GM12878 (cell line): Measurements from ENCODE around the gene GPR107. TPM values are rescaled to one million over a fixed set of nuclear protein-coding genes. Genes with fewer than 3 reads are reported as not detected.

Experiments used
- ATAC-seq: fragments of 200-7000 bp; cut with Tn5 transposase; 3 replicates; pipeline ENCODE4 v1.9.1; 2020; ENCODE audit warnings: mild to moderate bottlenecking, moderate library complexity
- BruUV-seq: library from RNA; stranded (reverse); fragments of 400-500 nt; replicated peaks from 2 replicates; lab custom pipeline; 2021; lab: Mats Ljungman, UMichigan
- CTCF ChIA-PET: fragments of 300-600 bp; sonication (Branson Sonifier 250); formaldehyde crosslinking; extraction: SDS; loops from one replicate; lab custom pipeline; 2021; ENCODE audit warnings: inconsistent platforms; lab: Yijun Ruan, JAX
- POLR2A ChIA-PET: fragments of 350-600 bp; formaldehyde crosslinking; extraction: SDS; loops from one replicate; lab custom pipeline; 2021; ENCODE audit warnings: inconsistent platforms; lab: Charles Lee
- RAD21 ChIA-PET: fragments of 300-600 bp; sonication (Branson Sonifier 250); formaldehyde crosslinking; loops from one replicate; lab custom pipeline; 2023; ENCODE audit warnings: antibody characterized with exemption; ENCODE audit not compliant: unreplicated experiment; lab: Charles Lee
- SMC1A ChIA-PET: fragments of 300-600 bp; sonication (Branson Sonifier 250); formaldehyde crosslinking; loops from one replicate; lab custom pipeline; 2023; ENCODE audit not compliant: unreplicated experiment, uncharacterized antibody; lab: Charles Lee
- DNase-seq: peaks from one replicate; pipeline ENCODE4 v3.0.0-alpha.2; 2011; ENCODE audit warnings: low read depth, low spot score
- FAIRE-seq: peaks from 3 replicates; lab custom pipeline; 2011; peaks lifted over from hg19 to GRCh38; lab: Jason Lieb, UNC
- H2AFZ ChIP-seq: 2 replicates; pipeline ENCODE4 v1.6.0; 2011; ENCODE audit warnings: low read depth, low read length, control low read depth; ENCODE audit not compliant: control insufficient read depth
- H3K27ac ChIP-seq: 2 replicates; pipeline ENCODE4 v1.5.1; 2011; ENCODE audit warnings: control low read depth; ENCODE audit not compliant: control insufficient read depth, insufficient read depth
- H3K27me3 ChIP-seq, 2 experiments: replicated peaks in 1 of 2; 2 replicates each; pipeline versions ENCODE4 v1.6.0 to v1.6.1; 2011; ENCODE audit warnings: low read length in 1 of 2; ENCODE audit not compliant: control insufficient read depth in 2 of 2, insufficient read depth in 2 of 2
- H3K36me3 ChIP-seq, 2 experiments: 2 replicates each; pipeline ENCODE4 v1.5.1; 2011; ENCODE audit warnings: low read length in 1 of 2; ENCODE audit not compliant: control insufficient read depth in 2 of 2, insufficient read depth in 2 of 2
- H3K4me1 ChIP-seq: 2 replicates; pipeline ENCODE4 v1.6.1; 2011; ENCODE audit warnings: mild to moderate bottlenecking, low read length, moderate library complexity, mixed read lengths; ENCODE audit not compliant: control insufficient read depth, insufficient read depth
- H3K4me2 ChIP-seq: 2 replicates; pipeline ENCODE4 v1.6.0; 2011; ENCODE audit warnings: control low read depth; ENCODE audit not compliant: control insufficient read depth, insufficient read depth
- H3K4me3 ChIP-seq: fragments of 200-600 bp; sonication (generic); 2 replicates; pipeline ENCODE4 v1.5.1; 2016
- H3K79me2 ChIP-seq: 2 replicates; pipeline ENCODE4 v1.6.0; 2011; ENCODE audit warnings: low read length; ENCODE audit not compliant: control insufficient read depth, insufficient read depth
- H3K9ac ChIP-seq: 2 replicates; pipeline ENCODE4 v1.8.0; 2011; ENCODE audit warnings: low read length, control low read depth, mixed read lengths; ENCODE audit not compliant: control insufficient read depth, insufficient read depth
- H3K9me3 ChIP-seq: replicated peaks from 3 replicates; pipeline ENCODE4 v1.5.1; 2011; ENCODE audit warnings: mild to moderate bottlenecking, low read length; ENCODE audit not compliant: control insufficient read depth, insufficient read depth
- H4K20me1 ChIP-seq: 2 replicates; pipeline ENCODE4 v1.6.0; 2011; ENCODE audit not compliant: control insufficient read depth, insufficient read depth
- ATF7 ChIP-seq: fragments of 450-650 bp; IDR thresholded peaks from 2 replicates; pipeline ENCODE4 v1.6.1; 2016; ENCODE audit warnings: low read depth, mild to moderate bottlenecking
- E2F8 ChIP-seq: fragments of 450-650 bp; IDR thresholded peaks from 2 replicates; pipeline ENCODE4 v1.6.1; 2018; ENCODE audit warnings: mild to moderate bottlenecking, low read depth, moderate library complexity; ENCODE audit not compliant: partially characterized antibody
- IRF4 ChIP-seq: IDR thresholded peaks from 2 replicates; pipeline ENCODE4 v1.6.1; 2011; ENCODE audit warnings: low read depth, low read length
- NFXL1 ChIP-seq: fragments of 450-650 bp; IDR thresholded peaks from 2 replicates; pipeline ENCODE4 v1.6.1; 2017; ENCODE audit warnings: antibody characterized with exemption, mild to moderate bottlenecking, borderline replicate concordance
- NFYB ChIP-seq: IDR thresholded peaks from 2 replicates; pipeline ENCODE4 v1.6.1; 2011; ENCODE audit warnings: low read depth, mild to moderate bottlenecking, low read length, improper control_type of control experiment, moderate library complexity; ENCODE audit not compliant: insufficient read depth
- PBX3 ChIP-seq: IDR thresholded peaks from 2 replicates; pipeline ENCODE4 v1.6.1; 2011; ENCODE audit warnings: mild to moderate bottlenecking, low read depth, low read length, moderate library complexity; ENCODE audit not compliant: insufficient replicate concordance
- RAD51 ChIP-seq: fragments of 450-650 bp; IDR thresholded peaks from 2 replicates; pipeline ENCODE4 v1.6.1; 2016; ENCODE audit warnings: moderate library complexity, mild to moderate bottlenecking, inconsistent platforms
- REST ChIP-seq: IDR thresholded peaks from 2 replicates; pipeline ENCODE4 v1.6.1; 2012; ENCODE audit warnings: mild to moderate bottlenecking, low read depth, low read length
- ZBTB33 ChIP-seq: fragments of 450-650 bp; IDR thresholded peaks from 2 replicates; pipeline ENCODE4 v1.6.1; 2017; ENCODE audit warnings: mild to moderate bottlenecking
- ZNF24 ChIP-seq: fragments of 450-650 bp; IDR thresholded peaks from 2 replicates; pipeline ENCODE4 v1.6.1; 2017; ENCODE audit warnings: antibody characterized with exemption, mild to moderate bottlenecking
- WGBS: methylation state at CpG from one replicate; pipeline ENCODE4 v1.1.6; 2016; ENCODE audit warnings: low lambda C conversion rate; ENCODE audit not compliant: insufficient replicate concordance, insufficient coverage; ENCODE audit errors: missing lambda C conversion rate; 5-methylcytosine and 5-hydroxymethylcytosine counted together
- in situ Hi-C: fragments of 300-500 bp; cut with MboI; formaldehyde crosslinking; loops from 9 replicates; pipeline ENCODE4 v1.14.3; 2018; ENCODE audit warnings: mixed read lengths
- intact Hi-C: fragments of 100-400 bp; cut with micrococcal nuclease; formaldehyde crosslinking; loops from one replicate; pipeline ENCODE4 v1.14.2; 2022; ENCODE audit not compliant: unreplicated experiment
- polyA plus RNA-seq, 11 experiments: library from polyadenylated mRNA; depleted of rRNA in 4 of 11; unstranded in 6 of 11; stranded (reverse) in 5 of 11; fragments of >200 nt; fragmentation: Nextera tagmentation in 4 of 11; fragmentation: Illumina TruSeq in 1 of 11; extraction: Ambion mirVana in 4 of 11; extraction: Trizol in 1 of 11; gene quantifications; 1 replicate in 1 of 11; 2 replicates in 10 of 11; pipeline versions ENCODE4 v1.2.1 to v1.2.3, GENCODE V29; 2011 to 2016; ENCODE audit warnings: inconsistent platforms in 2 of 11, missing spikeins in 2 of 11, low read depth in 1 of 11
- total RNA-seq, 4 experiments: library from RNA; depleted of rRNA in 3 of 4; stranded (reverse); fragments of >200 nt in 3 of 4; fragmentation: Illumina TruSeq in 1 of 4; extraction: Trizol in 1 of 4; gene quantifications; 2 replicates each; pipeline versions ENCODE4 v1.2.1 to v1.2.3, GENCODE V29; 2013 to 2021

GPR107 gene
- total and polyA plus RNA-seq, 10 of the 15 experiments (the other 5 are each of a cell fraction or from before 2014, with no cell fraction given): 2.7 to 21.4 (median 10.6) TPM

GRCh38 chr9:130117816-130118632 lies 64.3 kb downstream of the GPR107 start:
- SMC1A ChIA-PET: no interaction called here
- Histone ChIP-seq H3K4me1 (peaks cover 8% of the 10 kb centered on the region), H3K4me3 (no peak overlapping the region), H3K4me2 (no peak overlapping the region), H2AFZ (no peak overlapping the region), H3K9ac (no peak overlapping the region), H3K79me2 (no peaks in the 10 kb centered on the region), H3K9me3 (no peaks in the 10 kb centered on the region), H3K27ac (no peak overlapping the region), H4K20me1 (no peaks in the 10 kb centered on the region), H3K36me3 (peaks cover 1 to 3% of the 10 kb centered on the region in 2 experiments), H3K27me3 (no peaks in the 10 kb centered on the region)
- no TSS peak for BruUV-seq
- POLR2A ChIA-PET: no interaction called here
- no peak for ATAC-seq
- intact Hi-C loops (no loop called here), in situ Hi-C loops (no loop called here)
- CTCF ChIA-PET: interaction anchor here (0.5 to 1.5 kb wide), 2 partner anchors 10 to 204 kb away, joined by 3 to 6 read pairs; no protein-coding TSS in a partner anchor
- FAIRE-seq: no peak
- RAD21 ChIA-PET: no interaction called here
- DNase-seq: no peak
- 68% methylated on average over 11 of the region's 11 CpGs for WGBS
- TF ChIP-seq E2F8 (no peak), REST (no peak), NFYB (no peak), NFXL1 (no peak), ATF7 (no peak), PBX3 (no peak), RAD51 (no peak), ZBTB33 (no peak), IRF4 (no peak), ZNF24 (no peak)
